ENCODE data around the gene MMP2. TPM values are rescaled to one million over a fixed set of nuclear protein-coding genes. Genes with fewer than 3 reads are reported as not detected.

The MMP2 gene
- total RNA-seq, 6 experiments from 2014 or later, result 4.8 to 13.2 (median 6.7) TPM

DNA sequence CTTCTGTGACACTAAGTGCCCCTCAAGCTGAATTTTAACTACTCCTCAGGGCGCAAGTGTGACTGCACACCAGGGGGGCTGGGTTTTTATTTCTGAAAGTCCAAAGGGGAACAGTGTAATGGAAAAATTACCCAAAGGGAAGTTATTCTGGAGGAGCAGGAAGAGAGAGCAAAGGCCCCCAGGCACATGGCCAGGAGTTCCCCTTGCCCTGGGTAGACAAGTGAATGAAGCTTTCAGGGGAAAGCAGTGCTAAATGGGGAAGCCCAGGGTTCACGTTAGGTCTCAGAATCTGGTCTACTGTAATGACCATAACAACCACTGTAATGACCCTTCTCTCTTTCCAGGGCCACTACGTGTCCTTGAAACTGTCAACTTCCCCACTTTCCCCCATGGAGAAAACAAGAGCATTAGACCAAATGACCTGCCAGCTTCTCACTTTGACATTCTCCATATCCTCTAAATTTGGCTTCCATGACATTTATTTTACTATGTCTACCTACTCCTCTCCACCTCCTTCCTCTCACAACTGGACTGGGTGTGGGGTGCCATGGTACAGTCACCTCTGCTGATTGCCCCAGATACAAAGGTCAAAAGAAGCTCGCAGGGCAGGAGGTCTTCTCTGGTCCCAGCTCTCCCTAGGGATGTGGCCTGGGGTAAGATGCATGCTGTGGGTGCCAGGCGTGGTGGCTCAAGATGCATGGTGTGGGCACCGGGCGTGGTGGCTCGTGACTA lies 34.1 kb upstream of the MMP2 start:
- intact Hi-C loops (cut with DNase I), result no loop called here
- peak; percentile 71 to 91 (median 82) for ATAC-seq
- TF ChIP-seq POLR2A (IDR thresholded peaks at IDR 0.05), result no peak
- TF ChIP-seq, protein P1, sequence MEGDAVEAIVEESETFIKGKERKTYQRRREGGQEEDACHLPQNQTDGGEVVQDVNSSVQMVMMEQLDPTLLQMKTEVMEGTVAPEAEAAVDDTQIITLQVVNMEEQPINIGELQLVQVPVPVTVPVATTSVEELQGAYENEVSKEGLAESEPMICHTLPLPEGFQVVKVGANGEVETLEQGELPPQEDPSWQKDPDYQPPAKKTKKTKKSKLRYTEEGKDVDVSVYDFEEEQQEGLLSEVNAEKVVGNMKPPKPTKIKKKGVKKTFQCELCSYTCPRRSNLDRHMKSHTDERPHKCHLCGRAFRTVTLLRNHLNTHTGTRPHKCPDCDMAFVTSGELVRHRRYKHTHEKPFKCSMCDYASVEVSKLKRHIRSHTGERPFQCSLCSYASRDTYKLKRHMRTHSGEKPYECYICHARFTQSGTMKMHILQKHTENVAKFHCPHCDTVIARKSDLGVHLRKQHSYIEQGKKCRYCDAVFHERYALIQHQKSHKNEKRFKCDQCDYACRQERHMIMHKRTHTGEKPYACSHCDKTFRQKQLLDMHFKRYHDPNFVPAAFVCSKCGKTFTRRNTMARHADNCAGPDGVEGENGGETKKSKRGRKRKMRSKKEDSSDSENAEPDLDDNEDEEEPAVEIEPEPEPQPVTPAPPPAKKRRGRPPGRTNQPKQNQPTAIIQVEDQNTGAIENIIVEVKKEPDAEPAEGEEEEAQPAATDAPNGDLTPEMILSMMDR (IDR thresholded peaks at IDR 0.05), result no peak
- 58% methylated on average over 4 of the region's 8 CpGs for WGBS (ENCODE audit: insufficient coverage, low coverage, low lambda C conversion rate, missing lambda C conversion rate)
- no peaks in the 10 kb centered on the region for H3K9me3 ChIP-seq
- H3K4me3 ChIP-seq, result no peak overlapping the region
- H3K27ac ChIP-seq, result peak overlapping the region in 1 of 3 donors; percentile 26
- no peaks in the 10 kb centered on the region for H3K4me1 ChIP-seq
- DNase-seq, result peak; percentile 50 to 67 (median 59)
- H3K36me3 ChIP-seq, result no peaks in the 10 kb centered on the region
- no peaks in the 10 kb centered on the region for H3K27me3 ChIP-seq

DNA sequence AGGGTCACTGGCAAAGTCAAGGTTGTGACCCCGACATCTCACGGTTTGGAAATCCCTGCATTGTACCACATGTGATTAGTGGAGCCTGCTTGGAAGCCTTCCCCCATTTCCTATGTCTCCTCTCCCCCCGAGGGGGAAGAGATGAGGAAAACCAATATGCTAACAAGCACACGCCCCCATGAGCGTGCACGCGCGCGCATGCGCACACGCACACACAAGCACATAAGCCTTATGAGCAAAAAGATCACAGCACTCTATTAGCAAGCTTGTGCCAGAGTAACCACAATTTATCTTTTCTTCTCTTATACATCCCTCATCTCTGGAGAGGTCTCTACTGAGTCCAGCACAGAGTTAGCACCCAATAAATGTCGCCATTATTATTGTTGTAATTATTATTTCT lies 31.8 kb upstream of the MMP2 start:
- DNase-seq (no peak), ATAC-seq (no peak)
- H3K9me3 ChIP-seq, result no peaks in the 10 kb centered on the region
- no peaks in the 10 kb centered on the region for H3K4me1 ChIP-seq
- H3K27me3 ChIP-seq, result no peaks in the 10 kb centered on the region
- H3K4me3 ChIP-seq, result no peak overlapping the region
- intact Hi-C loops (cut with DNase I), result no loop called here
- H3K36me3 ChIP-seq, result no peaks in the 10 kb centered on the region
- H3K27ac ChIP-seq, result no peak overlapping the region
- TF ChIP-seq, protein P1 (IDR thresholded peaks at IDR 0.05), result no peak
- TF ChIP-seq POLR2A (IDR thresholded peaks at IDR 0.05), result no peak
- WGBS (ENCODE audit: insufficient coverage, low coverage, low lambda C conversion rate, missing lambda C conversion rate), result 86% methylated on average over 1 of the region's 12 CpGs

DNA sequence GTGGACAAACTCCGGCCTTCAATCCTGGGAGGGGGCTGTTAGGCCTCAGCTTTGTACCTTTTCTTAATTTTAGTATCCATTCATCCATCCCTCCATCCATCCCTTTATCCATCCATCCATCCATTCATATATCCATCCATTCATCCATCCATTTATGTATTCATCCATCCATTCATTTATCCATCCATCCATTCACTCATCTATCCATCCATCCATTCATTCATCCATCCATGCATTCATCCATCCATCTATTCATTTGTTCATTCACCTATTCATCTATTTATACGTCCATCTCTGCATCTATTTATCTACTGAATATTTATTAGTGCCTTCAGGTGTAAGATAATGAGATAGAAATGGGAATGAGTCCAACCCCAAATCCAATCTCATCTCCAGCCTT lies 26.0 kb upstream of the MMP2 start:
- Histone ChIP-seq H3K36me3 (no peaks in the 10 kb centered on the region), H3K4me3 (no peak overlapping the region), H3K27ac (no peak overlapping the region), H3K4me1 (no peaks in the 10 kb centered on the region), H3K9me3 (no peaks in the 10 kb centered on the region), H3K27me3 (no peaks in the 10 kb centered on the region)
- ATAC-seq, result no peak
- no peak for DNase-seq
- 58% methylated on average over 2 of the region's 2 CpGs for WGBS (ENCODE audit: insufficient coverage, low coverage, low lambda C conversion rate, missing lambda C conversion rate)
- intact Hi-C loops (cut with DNase I), result no loop called here
- TF ChIP-seq, protein P1 (IDR thresholded peaks at IDR 0.05), result no peak
- TF ChIP-seq POLR2A (IDR thresholded peaks at IDR 0.05), result no peak

DNA sequence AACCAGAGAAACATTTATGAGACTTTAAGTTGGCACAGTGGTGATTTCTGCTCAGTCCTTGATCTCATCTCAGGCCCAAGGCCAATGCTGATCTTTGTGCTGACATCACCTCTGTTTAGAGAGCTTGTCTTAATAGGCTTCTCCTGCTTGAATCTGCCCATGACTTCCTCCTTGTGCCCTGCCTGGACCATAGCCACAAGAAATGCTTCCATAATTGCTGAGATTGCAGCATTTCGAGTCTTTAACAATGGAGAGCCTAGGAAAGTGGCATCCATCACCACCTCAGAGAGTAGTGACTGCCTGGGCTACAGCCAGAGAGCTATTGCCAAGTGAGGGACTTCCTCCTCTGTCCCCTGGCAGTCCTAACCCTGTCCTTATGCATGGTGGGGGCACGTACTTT lies 25.1 kb upstream of the MMP2 start:
- TF ChIP-seq POLR2A (IDR thresholded peaks at IDR 0.05), result no peak
- 47% methylated on average over 2 of the region's 2 CpGs for WGBS (ENCODE audit: insufficient coverage, low coverage, low lambda C conversion rate, missing lambda C conversion rate)
- H3K4me1 ChIP-seq, result no peaks in the 10 kb centered on the region
- ATAC-seq (peak in 2 of 4 donors; percentile 19 to 38), DNase-seq (no peak)
- H3K27me3 ChIP-seq, result no peaks in the 10 kb centered on the region
- H3K4me3 ChIP-seq, result no peak overlapping the region
- H3K9me3 ChIP-seq, result no peaks in the 10 kb centered on the region
- no peak overlapping the region for H3K27ac ChIP-seq
- intact Hi-C loops (cut with DNase I), result no loop called here
- no peaks in the 10 kb centered on the region for H3K36me3 ChIP-seq

DNA sequence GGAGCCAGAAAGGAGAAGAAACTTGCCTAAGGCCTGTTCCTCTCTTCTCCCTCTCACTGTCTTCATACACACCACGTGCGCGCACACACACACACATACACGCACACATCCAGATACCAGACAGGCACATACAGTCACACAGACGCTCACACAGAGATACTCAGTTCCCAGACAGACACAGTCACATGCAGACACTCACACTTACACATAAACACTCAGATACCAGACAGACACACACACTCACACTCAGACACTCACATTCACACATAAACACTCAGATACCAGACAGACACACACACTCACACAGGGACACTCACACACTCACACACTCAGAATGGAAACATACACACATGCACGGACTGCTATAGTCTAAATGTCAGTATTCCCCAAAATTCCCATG lies 24.1 kb upstream of the MMP2 start:
- Histone ChIP-seq H3K9me3 (no peaks in the 10 kb centered on the region), H3K27ac (no peak overlapping the region), H3K36me3 (no peaks in the 10 kb centered on the region), H3K4me3 (no peak overlapping the region), H3K27me3 (no peaks in the 10 kb centered on the region), H3K4me1 (no peaks in the 10 kb centered on the region)
- WGBS (ENCODE audit: insufficient coverage, low coverage, low lambda C conversion rate, missing lambda C conversion rate), result 67% methylated on average over 6 of the region's 6 CpGs
- ATAC-seq (no peak), DNase-seq (no peak)
- TF ChIP-seq, protein P1 (IDR thresholded peaks at IDR 0.05), result no peak
- no peak for TF ChIP-seq POLR2A (IDR thresholded peaks at IDR 0.05)
- intact Hi-C loops (cut with DNase I), result no loop called here

Data from right lobe of liver (tissue), 6 donors.